RPMI8226 (cell line): ENCODE measurements around the gene ATRAID.
"Not testable (repeated sequence)": the region's sequence is repeated elsewhere in the genome, so short reads cannot be mapped to it uniquely, and the experiment has no call there.

Experiments used
- DNase-seq: peaks from one replicate; pipeline ENCODE4 v3.0.0-alpha.2; 2015

The ATRAID gene, protein sequence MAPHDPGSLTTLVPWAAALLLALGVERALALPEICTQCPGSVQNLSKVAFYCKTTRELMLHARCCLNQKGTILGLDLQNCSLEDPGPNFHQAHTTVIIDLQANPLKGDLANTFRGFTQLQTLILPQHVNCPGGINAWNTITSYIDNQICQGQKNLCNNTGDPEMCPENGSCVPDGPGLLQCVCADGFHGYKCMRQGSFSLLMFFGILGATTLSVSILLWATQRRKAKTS

GRCh38 chr2:27211943-27212625 lies at the start of gene ATRAID, which contains the start of gene SLC5A6:
ATRAID (plus strand) TSS chr2:27212041; CDS start chr2:27212369, 328 bp downstream.
SLC5A6 (minus strand) TSS chr2:27212268; CDS start chr2:27207650, 4,618 bp downstream.
- peak; percentile 93 for DNase-seq

DNA sequence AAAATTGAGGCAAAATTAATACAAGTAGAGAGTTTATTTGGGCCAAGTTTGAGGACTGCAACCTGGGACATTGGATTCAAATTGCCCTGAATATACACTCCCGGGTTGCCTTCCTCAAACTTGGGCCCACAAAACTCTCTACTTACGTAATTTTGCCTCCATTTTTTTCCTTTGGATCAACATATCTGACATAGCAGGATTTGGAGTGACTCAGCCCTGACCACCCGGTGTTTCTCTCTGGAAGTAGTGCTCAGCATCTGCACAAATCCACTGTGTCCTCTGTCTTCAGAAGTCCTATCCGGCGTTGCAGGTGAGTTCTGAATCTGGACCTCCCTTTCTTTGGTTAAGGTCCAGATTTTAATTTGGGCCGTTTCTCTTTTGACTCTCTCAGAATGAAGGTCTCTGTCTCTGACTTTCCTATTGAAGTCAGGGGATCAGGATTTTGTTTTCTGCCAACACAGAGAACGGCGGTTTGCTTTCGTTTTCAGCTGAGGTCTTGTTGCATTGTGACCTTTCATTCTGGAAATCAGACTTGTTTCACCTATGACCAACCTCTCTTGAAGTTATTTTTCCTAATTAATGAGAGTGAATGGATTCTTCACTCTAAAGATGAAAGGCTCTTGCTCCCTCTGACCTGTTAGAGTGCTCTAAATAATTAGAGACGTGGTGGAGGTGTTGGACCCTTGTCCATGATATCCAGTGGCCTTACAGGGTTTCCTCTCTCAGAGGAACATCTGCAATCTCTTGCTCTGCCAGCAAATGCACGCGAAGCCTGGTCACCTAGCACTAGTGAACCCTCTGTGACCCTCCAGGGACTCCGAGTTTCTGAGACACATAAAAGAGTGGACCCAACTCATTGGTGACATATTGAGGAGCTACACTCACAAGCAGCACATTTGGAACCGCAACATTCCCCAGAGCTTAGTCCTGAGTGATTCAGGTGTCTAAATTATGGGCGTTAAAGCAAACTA lies 49.4 kb upstream of the ATRAID start:
- peak; percentile 86 for DNase-seq

DNA sequence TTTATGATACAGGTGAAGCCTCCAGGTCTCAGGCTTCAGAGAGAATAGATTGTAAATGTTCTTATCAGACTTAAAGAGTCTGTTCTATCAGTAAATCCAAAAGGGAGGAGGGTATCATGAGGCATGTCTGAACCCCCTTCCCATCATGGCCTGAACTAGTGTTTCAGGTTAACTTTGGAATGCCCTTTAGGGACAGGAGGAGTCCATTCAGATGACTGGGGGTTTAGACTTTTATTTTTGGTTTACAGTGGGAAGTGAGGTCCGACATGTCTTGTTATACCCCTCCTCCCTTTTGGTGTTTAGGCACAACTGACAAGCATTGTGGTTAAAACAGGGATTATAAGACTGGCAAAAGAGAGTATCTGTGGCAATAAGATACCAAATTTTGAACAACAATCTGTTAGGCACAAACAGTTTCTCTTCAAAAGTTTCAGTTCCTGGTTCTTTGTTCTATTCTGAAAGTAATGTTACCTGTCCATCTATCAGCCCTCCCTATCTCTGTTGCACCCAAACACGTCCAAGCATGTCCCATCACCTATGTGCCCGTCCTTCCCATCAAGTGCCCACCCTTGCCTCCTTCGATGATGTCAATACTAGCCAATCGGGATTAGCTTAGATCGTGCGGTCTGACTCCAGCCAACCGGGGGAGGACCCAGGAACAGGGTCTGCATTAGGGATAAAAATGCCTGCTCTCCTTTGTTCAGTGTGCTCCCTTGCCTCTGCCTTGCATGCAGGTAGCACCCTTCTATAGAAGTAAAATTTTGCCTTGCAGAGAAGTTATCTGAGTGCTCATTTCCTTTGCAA lies 46.7 kb upstream of the ATRAID start:
- peak; percentile 70 for DNase-seq

- no peak for DNase-seq
Observed at GRCh38 chr2:27170581-27171337, 41.1 kb upstream of the ATRAID start.

DNA sequence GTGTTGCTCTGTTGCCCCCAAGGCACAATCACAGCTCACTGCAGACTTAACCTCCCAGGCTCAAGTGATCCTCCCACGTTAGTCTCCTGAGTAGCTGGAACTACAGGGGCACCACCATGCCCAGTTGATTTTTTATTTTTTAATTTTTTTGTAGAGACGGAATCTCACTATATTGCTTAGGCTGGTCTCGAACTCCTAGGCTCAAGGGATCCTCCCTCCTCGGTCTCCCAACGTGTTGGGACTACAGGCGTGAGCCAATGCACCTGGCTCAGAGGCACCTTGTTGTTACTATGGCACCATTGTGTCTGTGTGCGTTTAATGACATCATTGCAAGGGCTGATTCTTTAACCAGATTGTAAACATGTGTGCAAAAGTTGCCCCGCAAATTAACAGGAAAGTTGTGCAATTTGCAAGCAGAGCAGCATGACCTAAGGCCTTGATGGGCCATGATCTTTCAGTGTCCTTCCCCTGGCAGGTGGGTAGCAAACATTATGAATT lies 40.4 kb upstream of the ATRAID start:
- DNase-seq, result no peak

- DNase-seq, result no peak
Observed at GRCh38 chr2:27174638-27175037, 37.2 kb upstream of the ATRAID start.

DNA sequence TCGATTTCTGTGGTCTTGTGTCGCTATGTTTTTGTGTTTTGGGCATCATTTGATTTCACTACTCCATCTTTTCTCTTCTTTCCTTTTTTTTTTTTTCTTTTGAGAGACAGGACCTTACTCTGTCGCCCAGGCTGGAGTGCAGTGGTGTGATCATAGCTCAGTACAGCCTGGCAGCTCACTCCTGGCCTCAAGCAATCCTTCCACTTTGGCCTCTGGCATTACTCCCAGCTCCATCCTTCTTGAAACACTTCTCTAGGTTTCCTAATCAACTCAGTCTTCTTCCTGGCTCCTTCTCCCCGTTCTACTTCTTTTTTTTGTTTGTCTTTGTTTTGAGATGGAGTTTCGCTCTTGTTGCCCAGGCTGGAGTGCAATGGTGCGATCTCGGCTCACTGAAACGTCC lies 36.5 kb upstream of the ATRAID start:
- DNase-seq, result no peak

GRCh38 chr2:27175781-27176180 lies 36.1 kb upstream of the ATRAID start:
- DNase-seq, result not testable (repeated sequence)

DNA sequence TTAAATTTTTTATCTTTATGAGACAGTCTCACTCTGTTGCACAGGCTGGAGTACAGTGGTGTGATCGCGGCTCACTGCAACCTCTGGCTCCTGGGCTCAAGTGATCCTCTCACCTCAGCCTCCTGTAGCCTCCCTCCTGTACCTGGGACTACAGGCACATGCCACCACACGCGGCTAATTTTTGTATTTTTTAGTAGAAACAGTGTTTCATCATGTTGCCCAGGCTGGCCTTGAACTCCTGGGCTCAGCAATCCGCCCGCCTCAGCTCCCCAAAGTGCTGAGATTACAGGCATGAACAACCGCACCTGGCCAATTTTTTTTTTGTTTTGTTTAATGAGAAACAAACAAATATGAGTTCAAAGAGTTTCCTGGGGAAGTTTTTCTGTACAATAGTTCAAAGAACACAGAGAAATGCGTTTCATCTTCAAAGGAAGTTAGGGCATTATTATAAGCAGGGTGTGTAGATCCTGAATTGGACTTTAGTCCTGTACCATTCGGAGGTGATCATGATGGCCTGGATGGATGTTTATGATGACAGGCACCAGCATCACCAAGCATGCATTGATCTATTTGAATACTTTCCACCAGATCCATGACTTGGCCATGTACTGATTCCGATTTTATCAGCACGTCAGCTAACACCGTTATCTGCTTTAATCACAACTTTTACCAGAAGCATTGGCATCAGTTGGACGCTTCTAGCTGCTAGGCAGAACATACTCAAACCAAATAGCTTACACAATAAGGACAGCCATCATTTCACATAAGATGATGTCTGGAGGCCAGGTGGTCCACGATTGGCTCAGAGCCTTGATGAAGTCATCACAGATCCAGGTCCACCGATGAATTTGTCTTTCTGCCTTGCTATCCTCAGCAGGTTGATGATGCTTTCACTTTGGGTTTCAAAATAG lies 34.1 kb upstream of the ATRAID start:
- DNase-seq, result no peak

DNA sequence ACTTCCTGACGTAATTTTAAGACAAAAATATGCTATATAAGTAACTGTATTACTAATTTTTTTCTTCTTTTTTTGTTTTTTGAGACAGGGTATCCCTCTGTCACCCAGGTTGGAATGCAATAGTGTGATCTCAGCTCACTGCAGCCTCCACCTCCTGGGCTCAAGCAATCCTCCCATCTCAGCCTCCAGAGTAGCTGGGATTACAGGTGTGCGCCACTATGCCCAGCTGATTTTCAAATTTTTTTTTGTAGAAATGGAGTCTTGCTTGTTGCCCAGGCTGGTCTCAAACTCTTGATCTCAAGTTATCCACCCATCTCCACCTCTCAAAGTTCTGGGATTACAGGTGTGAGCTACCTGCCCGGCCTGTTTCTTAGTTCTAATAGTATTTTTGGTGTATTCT lies 33.4 kb upstream of the ATRAID start:
- DNase-seq, result no peak

GRCh38 chr2:27179344-27180000 lies 32.4 kb upstream of the ATRAID start:
- no peak for DNase-seq

DNA sequence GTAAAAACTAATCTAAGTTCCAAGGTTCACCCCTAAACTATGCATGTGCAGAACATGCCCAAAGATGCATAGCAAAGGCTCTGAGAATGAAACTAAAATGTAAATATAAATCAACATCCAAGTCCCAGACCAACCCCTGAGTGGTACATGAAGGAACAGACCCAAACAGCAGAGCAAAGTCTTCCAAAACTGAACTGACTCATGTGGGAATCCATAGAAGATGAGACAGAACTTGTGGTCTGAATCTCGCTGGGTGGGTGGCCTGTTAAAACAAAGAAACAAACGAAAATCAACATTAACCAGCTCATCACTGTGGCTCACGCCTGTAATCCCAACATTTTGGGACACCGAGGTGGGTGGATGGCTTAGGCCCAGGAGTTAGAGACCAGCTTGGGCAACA lies 29.5 kb upstream of the ATRAID start:
- DNase-seq, result no peak

DNA sequence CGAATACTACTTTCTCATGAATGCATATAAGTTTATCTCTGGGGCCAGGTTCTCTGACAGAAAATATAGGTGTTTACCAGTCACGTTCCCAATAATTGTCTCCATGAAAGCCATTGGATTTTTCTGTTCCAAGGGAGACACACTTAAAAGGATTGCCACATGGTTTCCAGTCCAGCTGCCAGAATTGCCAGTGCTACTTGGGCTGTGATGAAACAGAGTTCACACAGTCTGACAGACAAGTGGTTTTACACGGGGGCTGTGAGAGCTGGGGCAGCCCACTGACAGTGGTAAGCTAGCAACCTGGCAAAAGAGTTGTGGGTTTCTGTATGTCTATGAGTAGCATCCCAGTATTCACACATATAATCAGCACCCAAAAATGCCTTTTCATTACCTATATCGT lies 27.7 kb upstream of the ATRAID start:
- no peak for DNase-seq

DNA sequence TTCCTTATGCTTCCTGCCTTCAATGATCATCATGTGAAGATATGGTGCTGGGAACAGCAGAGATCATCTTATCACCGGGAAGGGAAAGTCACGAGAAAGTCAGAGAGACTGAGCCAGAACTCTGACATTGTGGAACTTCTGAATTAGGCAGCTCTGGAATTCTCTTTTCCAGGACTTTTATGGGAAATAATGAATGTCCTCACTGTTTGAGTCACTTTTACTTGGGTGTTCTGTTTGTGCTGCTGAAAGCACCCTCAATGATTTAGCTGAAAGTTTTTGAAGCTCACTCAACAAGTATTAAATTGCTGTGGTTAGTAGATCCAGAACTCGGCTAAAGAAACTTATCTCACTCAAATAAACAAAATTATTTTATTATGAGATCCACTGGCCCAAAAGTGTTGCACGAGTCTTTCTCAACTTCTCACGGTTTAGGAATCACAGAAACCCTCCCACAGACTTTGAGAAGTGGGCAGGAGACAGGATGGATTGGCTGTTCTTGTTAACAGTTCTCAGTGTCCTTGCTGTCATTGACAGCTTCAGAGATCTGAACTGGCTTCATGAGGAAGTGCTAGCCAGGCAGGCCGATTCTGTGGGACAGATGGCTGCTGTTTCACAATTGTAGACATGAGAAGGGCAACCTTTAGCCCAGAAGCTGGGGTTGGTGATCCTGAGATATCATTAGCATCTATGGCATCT lies 26.4 kb upstream of the ATRAID start:
- DNase-seq, result peak; percentile 76

- peak; percentile 83 for DNase-seq
Observed at GRCh38 chr2:27186613-27187345, 25.1 kb upstream of the ATRAID start.

DNA sequence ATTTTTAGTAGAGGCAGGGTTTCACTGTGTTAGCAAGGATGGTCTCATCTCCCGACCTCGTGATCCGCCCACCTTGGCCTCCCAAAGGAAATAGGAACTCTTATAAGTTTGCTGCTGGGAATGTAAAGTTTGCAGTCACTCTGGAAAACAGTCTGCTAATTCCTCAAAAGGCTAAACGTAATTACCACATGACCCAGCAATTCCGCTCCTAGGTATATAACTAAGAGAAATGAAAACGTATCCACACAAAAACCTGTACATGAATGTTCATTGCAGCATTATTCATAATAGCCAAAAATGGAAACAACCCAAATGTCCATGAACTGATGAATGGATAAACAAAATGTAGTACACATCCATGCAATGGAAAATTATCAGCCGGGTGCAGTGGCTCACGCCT lies 21.9 kb upstream of the ATRAID start:
- DNase-seq, result no peak

DNA sequence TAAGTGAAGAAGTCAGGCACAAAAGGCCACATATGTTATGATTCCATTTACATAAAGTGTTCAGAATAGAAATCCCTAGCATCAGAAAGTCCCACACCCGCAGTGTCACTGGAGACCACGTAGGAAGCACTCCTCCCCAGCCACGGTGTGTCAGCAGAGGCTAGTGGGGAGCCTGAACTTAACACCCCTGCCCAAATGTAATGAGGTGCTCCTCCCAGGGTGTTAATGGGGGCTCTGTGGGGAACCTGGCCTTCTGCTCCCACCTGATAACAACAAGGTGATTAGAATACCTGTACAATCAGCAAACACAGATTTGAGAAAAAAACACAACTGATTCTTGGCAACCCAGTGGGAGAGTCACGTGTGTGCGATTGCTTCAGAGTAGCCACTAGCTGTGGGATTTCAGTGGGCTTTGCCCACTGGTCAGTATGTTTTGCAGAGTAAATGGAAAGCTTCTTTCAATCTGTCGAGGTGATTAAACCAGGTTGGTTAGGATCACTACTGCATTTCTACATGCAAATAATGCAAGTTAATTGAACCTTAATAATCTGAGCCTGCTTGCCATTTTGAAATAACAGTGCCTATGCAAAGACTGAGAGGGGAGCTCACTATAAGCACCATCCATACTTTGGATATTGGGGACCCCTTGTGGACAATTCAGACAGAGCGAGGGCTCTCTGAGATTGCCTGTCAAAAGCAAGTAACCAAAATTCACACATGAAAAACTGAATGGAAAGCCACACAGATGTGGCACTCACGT lies 20.6 kb upstream of the ATRAID start:
- peak; percentile 91 for DNase-seq
